H9 (cell line): ENCODE results near the gene MTARC1. TPM values are rescaled to one million over a fixed set of nuclear protein-coding genes. Genes with fewer than 3 reads are reported as not detected.

Source experiments
- DNase-seq: peaks from one replicate; pipeline ENCODE4 v3.0.0-alpha.2; 2017
- H2AFZ ChIP-seq: one replicate; pipeline ENCODE4 v1.6.1; 2013; ENCODE audit warnings: mild to moderate bottlenecking, low read length, control low read depth, moderate library complexity
- H2AK5ac ChIP-seq: 2 replicates; pipeline ENCODE4 v1.6.1; 2013; ENCODE audit warnings: low read length, control low read depth, mixed read lengths; ENCODE audit not compliant: insufficient read length
- H2BK120ac ChIP-seq: one replicate; pipeline ENCODE4 v1.6.1; 2013; ENCODE audit warnings: low read depth, mild to moderate bottlenecking, low read length, control low read depth, inconsistent platforms; ENCODE audit not compliant: poor library complexity, severe bottlenecking
- H2BK12ac ChIP-seq: 2 replicates; pipeline ENCODE4 v1.6.1; 2013; ENCODE audit warnings: low read length, control low read depth, mixed read lengths, low read depth; ENCODE audit not compliant: insufficient read length
- H2BK15ac ChIP-seq: 2 replicates; pipeline ENCODE4 v1.6.1; 2013; ENCODE audit warnings: low read depth, low read length, control low read depth
- H2BK20ac ChIP-seq: one replicate; pipeline ENCODE4 v1.6.1; 2013; ENCODE audit warnings: low read depth, mild to moderate bottlenecking, low read length, control low read depth, inconsistent platforms; ENCODE audit not compliant: poor library complexity, severe bottlenecking
- H2BK5ac ChIP-seq: 2 replicates; pipeline ENCODE4 v1.6.1; 2013; ENCODE audit warnings: low read length, control low read depth, mixed read lengths; ENCODE audit not compliant: insufficient read length
- H3K14ac ChIP-seq: 2 replicates; pipeline ENCODE4 v1.6.1; 2013; ENCODE audit warnings: low read length, control low read depth; ENCODE audit not compliant: insufficient read depth
- H3K18ac ChIP-seq: 2 replicates; pipeline ENCODE4 v1.6.1; 2013; ENCODE audit warnings: low read depth, mild to moderate bottlenecking, mixed read lengths, low read length, control low read depth; ENCODE audit not compliant: insufficient read length
- H3K23ac ChIP-seq: 2 replicates; pipeline ENCODE4 v1.6.1; 2013; ENCODE audit warnings: low read length, control low read depth, mixed read lengths, low read depth; ENCODE audit not compliant: insufficient read length
- H3K23me2 ChIP-seq: 2 replicates; pipeline ENCODE4 v1.6.1; 2013; ENCODE audit warnings: low read depth, mild to moderate bottlenecking, mixed read lengths, low read length, control low read depth; ENCODE audit not compliant: insufficient read length, poor library complexity, severe bottlenecking
- H3K27ac ChIP-seq: 2 replicates; pipeline ENCODE4 v1.5.1; 2013; ENCODE audit warnings: low read length, control low read depth, mixed read lengths, low read depth; ENCODE audit not compliant: insufficient read length
- H3K27me3 ChIP-seq: 2 replicates; pipeline ENCODE4 v1.6.1; 2013; ENCODE audit warnings: low read length, control low read depth, inconsistent platforms; ENCODE audit not compliant: insufficient read depth
- H3K4ac ChIP-seq: 2 replicates; pipeline ENCODE4 v1.6.1; 2013; ENCODE audit warnings: low read depth, mild to moderate bottlenecking, control low read depth, inconsistent platforms, low read length, moderate library complexity
- H3K4me1 ChIP-seq: 2 replicates; pipeline ENCODE4 v1.6.1; 2013; ENCODE audit warnings: low read length, control low read depth, inconsistent platforms; ENCODE audit not compliant: insufficient read depth
- H3K4me2 ChIP-seq: 2 replicates; pipeline ENCODE4 v1.6.1; 2013; ENCODE audit warnings: low read length, control low read depth, mixed read lengths; ENCODE audit not compliant: insufficient read length, insufficient read depth
- H3K56ac ChIP-seq: 2 replicates; pipeline ENCODE4 v1.6.1; 2013; ENCODE audit warnings: low read depth, mild to moderate bottlenecking, mixed read lengths, low read length, control low read depth; ENCODE audit not compliant: insufficient read length
- H3K79me1 ChIP-seq: 2 replicates; pipeline ENCODE4 v1.6.1; 2013; ENCODE audit warnings: low read depth, mild to moderate bottlenecking, moderate library complexity, low read length, control low read depth, inconsistent platforms; ENCODE audit not compliant: insufficient read depth, poor library complexity, severe bottlenecking
- H3K79me2 ChIP-seq: 2 replicates; pipeline ENCODE4 v1.6.1; 2013; ENCODE audit warnings: low read length, control low read depth, inconsistent platforms; ENCODE audit not compliant: insufficient read depth
- H3K9ac ChIP-seq: 2 replicates; pipeline ENCODE4 v1.6.1; 2013; ENCODE audit warnings: low read length, control low read depth, mixed read lengths; ENCODE audit not compliant: insufficient read length; ENCODE audit errors: extremely low read depth
- H3K9me3 ChIP-seq: one replicate; pipeline ENCODE4 v1.6.1; 2013; ENCODE audit warnings: low read depth, low read length, inconsistent platforms; ENCODE audit not compliant: control insufficient read depth
- H3T11ph ChIP-seq: one replicate; pipeline ENCODE4 v1.6.1; 2013; ENCODE audit warnings: mild to moderate bottlenecking, low read length, control low read depth, inconsistent platforms
- H4K20me1 ChIP-seq: one replicate; pipeline ENCODE4 v1.6.1; 2013; ENCODE audit not compliant: control insufficient read depth, insufficient read length, insufficient read depth
- H4K5ac ChIP-seq: 2 replicates; pipeline ENCODE4 v1.6.1; 2013; ENCODE audit warnings: low read depth, mild to moderate bottlenecking, mixed read lengths, low read length, control low read depth; ENCODE audit not compliant: insufficient read length
- H4K8ac ChIP-seq: replicated peaks from 2 replicates; pipeline ENCODE4 v1.6.1; 2013; ENCODE audit warnings: low read length, control low read depth, mixed read lengths, low read depth; ENCODE audit not compliant: insufficient read length
- H4K91ac ChIP-seq: 2 replicates; pipeline ENCODE4 v1.6.1; 2013; ENCODE audit warnings: low read depth, mild to moderate bottlenecking, moderate library complexity, mixed read lengths, low read length, control low read depth; ENCODE audit not compliant: insufficient read length
- H3K27ac Mint-ChIP-seq, 3 experiments: 2 replicates in 2 of 3; 3 replicates in 1 of 3; pipeline ENCODE4 v1.8.0; 2020 to 2021; ENCODE audit warnings: mixed read lengths in 3 of 3, mild to moderate bottlenecking in 1 of 3, moderate library complexity in 1 of 3
- H3K27me3 Mint-ChIP-seq: 2 replicates; pipeline ENCODE4 v1.8.0; 2021; ENCODE audit warnings: low read depth, mild to moderate bottlenecking, moderate library complexity, mixed read lengths
- H3K36me3 Mint-ChIP-seq, 3 experiments: 2 replicates in 2 of 3; 3 replicates in 1 of 3; pipeline ENCODE4 v1.8.0; 2020 to 2021; ENCODE audit warnings: low read depth in 3 of 3, mixed read lengths in 3 of 3; ENCODE audit not compliant: insufficient read depth in 1 of 3
- H3K4me1 Mint-ChIP-seq, 2 experiments: 2 replicates each; pipeline ENCODE4 v1.8.0; 2020; ENCODE audit warnings: mixed read lengths in 2 of 2
- H3K4me3 Mint-ChIP-seq, 2 experiments: 2 replicates in 1 of 2; 3 replicates in 1 of 2; pipeline ENCODE4 v1.8.0; 2020 to 2021; ENCODE audit warnings: mild to moderate bottlenecking in 2 of 2, mixed read lengths in 2 of 2, moderate library complexity in 1 of 2
- H3K9me3 Mint-ChIP-seq, 2 experiments: 2 replicates in 1 of 2; 3 replicates in 1 of 2; pipeline ENCODE4 v1.8.0; 2020; ENCODE audit warnings: mild to moderate bottlenecking in 2 of 2, mixed read lengths in 2 of 2, moderate library complexity in 1 of 2
- CTCF ChIP-seq: fragments of 200-600 bp; sonication (generic); conservative IDR thresholded peaks from 3 replicates; pipeline ENCODE4 v1.8.0; 2021; ENCODE audit warnings: antibody characterized with exemption, mild to moderate bottlenecking
- WGBS: extraction: QIAGEN DNeasy Blood & Tissue Kit; methylation state at CpG from one replicate; pipeline ENCODE4 v1.1.7; 2013; ENCODE audit warnings: missing lambda C conversion rate, low lambda C conversion rate, mixed read lengths; ENCODE audit not compliant: insufficient read length; ENCODE audit errors: extremely low coverage; 5-methylcytosine and 5-hydroxymethylcytosine counted together
- total RNA-seq: library from RNA; stranded (reverse); gene quantifications from 2 replicates; pipeline ENCODE4 v1.2.1, GENCODE V29; 2021

The MTARC1 gene
- total RNA-seq, 1 experiment from 2014 or later: 33.7 TPM

GRCh38 chr1:220755309-220755708, 31.4 kb upstream of the MTARC1 start:
- no peaks in the 10 kb centered on the region; the same call in 1 of the 2 replicates for H3K4me1 ChIP-seq
- no peak overlapping the region for H3K27ac ChIP-seq
- no peak overlapping the region for H4K8ac ChIP-seq
- H3K56ac ChIP-seq: no peak overlapping the region
- H3K23ac ChIP-seq: no peak overlapping the region
- no peak overlapping the region for H3T11ph ChIP-seq
- H3K9me3 ChIP-seq: no peaks in the 10 kb centered on the region
- Mint-ChIP-seq H3K27ac (peak overlapping the region in 1 of 3 experiments; percentile 19; a peak in 1 of 7 replicates), H3K9me3 (no peaks in the 10 kb centered on the region), H3K4me1 (peaks cover 12 to 13% of the 10 kb centered on the region in 2 experiments), H3K27me3 (peaks cover 7% of the 10 kb centered on the region), H3K36me3 (peaks cover 5 to 20% (median 11%) of the 10 kb centered on the region in 3 experiments; a peak in 5 of 7 replicates), H3K4me3 (no peak overlapping the region)
- no peak overlapping the region for H2BK120ac ChIP-seq
- no peak overlapping the region for H3K14ac ChIP-seq
- TF ChIP-seq CTCF: no peak
- no peak overlapping the region for H3K4ac ChIP-seq
- no CpG with 5 or more reads among the region's 6 CpGs for WGBS
- no peak overlapping the region for H2AFZ ChIP-seq
- H3K4me2 ChIP-seq: no peak overlapping the region
- H3K18ac ChIP-seq: no peak overlapping the region
- no peak overlapping the region for H3K9ac ChIP-seq
- no peak overlapping the region for H4K91ac ChIP-seq
- no peak overlapping the region for H4K5ac ChIP-seq
- no peak overlapping the region for H2BK15ac ChIP-seq
- no peak overlapping the region for H2BK20ac ChIP-seq
- no peak overlapping the region for H2BK12ac ChIP-seq
- H2BK5ac ChIP-seq: no peak overlapping the region
- H3K23me2 ChIP-seq: no peaks in the 10 kb centered on the region
- no peaks in the 10 kb centered on the region for H3K79me2 ChIP-seq
- no peaks in the 10 kb centered on the region for H4K20me1 ChIP-seq
- no peaks in the 10 kb centered on the region for H3K79me1 ChIP-seq
- H3K27me3 ChIP-seq: peaks cover 2% of the 10 kb centered on the region; the same call in 1 of the 2 replicates
- no peak overlapping the region for H2AK5ac ChIP-seq
- DNase-seq: no peak
